Kidney glomerular epithelial cell (primary cell): Measurements from ENCODE around the gene SRMS.

Experiments used
- DNase-seq: peaks from one replicate; lab custom pipeline; 2025; lab: John Stamatoyannopoulos, UW

SRMS gene

DNA sequence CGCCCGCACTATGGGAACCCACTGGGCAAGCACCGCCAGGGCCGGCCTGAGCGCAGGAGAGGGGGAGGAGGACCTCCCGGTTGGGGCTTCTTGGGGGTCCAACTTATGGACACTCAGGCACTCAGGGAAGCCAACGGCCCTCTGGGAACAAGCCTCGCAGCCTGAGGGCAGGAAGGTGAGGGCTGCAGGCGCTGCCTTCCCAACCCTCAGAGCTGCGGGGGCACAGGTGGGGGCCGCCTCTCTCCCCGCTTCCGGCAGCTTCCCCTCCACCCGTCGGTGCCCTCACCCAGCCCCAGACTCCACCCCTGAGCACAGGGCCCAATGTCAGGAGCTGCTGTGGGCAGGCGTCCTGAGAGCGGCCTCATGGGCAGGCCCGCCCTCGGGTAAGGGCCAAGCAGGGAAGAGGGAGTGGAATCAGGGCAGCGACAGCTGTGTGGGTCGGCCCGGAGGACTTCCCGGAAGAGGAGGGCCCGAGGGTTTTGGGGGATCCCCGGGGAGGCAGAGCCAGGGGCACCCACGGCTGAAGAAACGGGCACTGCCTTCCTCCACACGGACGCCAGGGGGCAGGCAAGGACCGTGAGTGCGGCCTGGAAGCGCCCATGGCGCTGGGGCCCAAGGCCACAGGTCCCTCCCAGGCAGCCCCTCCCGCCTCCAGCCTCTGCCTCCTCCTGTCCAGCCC, 9.9 kb downstream of the SRMS start:
- peak; percentile 64 for DNase-seq

DNA sequence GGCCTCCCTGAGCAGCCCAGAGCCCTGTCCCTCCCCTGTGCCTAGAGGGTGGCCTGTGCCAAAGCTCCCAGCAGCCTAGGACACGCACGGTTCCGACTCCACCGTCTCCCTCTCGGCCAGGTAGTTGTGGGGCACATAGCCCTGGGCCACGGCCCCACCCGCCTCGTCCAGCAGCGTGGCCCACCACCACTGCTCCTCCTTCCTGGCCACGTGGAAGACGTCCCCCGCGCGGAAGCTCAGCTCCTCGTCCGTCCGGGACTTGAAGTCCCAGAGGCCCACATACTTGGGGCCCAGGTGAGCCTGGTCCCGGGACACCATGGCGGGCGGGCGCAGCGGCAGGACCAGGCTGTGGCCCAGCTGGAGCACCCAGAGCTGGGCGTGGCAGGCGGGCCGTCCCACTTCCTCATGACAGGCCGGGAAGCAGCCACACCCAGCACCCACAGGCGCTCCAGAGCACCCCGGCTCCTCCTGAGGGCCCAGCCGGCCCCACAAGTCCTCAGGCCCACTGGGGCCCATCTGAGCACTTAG, 10.5 kb downstream of the SRMS start, which contains the start of gene PTK6:
Gene PTK6, minus strand, starts transcription at position 380 of the 528 bp plus-strand sequence. Its CDS starts 62 bp downstream, at position 318.
- DNase-seq = no peak

DNA sequence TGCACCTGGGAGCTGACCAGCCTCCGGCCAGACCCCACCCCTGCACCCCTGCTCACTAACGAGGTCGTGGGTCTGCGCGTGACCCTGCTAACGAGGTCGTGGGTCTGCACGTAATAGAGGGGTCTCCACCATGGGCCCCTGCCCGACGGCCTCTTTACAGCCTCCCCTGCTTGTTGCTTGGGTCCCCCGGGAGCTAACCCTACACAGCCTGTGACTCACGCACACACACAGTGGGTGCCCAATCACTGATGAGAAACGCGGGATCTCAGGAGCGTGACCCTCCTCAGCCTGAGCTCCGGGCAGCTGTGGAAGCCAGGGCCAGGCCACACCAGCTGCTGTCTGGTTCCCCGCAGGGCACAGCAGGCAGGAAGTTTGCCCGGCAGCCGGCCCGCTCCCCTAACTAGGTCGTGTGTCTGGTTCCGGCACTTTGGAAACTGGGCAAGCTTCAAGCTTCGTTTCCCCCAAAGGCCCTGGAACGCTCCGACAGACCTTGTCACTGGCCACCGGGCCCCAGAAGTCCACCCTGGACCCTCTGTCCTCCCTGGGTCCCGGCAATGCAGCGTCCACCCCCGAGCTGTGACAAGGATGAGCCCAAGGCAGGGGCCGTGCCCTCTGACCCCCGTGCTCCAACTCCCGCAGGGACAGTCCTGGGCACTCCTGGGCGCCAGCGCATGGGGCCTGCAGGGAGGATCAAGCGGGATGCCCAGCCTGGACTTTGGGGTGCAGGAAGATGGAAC, 11.1 kb downstream of the SRMS start:
- DNase-seq = no peak

DNA sequence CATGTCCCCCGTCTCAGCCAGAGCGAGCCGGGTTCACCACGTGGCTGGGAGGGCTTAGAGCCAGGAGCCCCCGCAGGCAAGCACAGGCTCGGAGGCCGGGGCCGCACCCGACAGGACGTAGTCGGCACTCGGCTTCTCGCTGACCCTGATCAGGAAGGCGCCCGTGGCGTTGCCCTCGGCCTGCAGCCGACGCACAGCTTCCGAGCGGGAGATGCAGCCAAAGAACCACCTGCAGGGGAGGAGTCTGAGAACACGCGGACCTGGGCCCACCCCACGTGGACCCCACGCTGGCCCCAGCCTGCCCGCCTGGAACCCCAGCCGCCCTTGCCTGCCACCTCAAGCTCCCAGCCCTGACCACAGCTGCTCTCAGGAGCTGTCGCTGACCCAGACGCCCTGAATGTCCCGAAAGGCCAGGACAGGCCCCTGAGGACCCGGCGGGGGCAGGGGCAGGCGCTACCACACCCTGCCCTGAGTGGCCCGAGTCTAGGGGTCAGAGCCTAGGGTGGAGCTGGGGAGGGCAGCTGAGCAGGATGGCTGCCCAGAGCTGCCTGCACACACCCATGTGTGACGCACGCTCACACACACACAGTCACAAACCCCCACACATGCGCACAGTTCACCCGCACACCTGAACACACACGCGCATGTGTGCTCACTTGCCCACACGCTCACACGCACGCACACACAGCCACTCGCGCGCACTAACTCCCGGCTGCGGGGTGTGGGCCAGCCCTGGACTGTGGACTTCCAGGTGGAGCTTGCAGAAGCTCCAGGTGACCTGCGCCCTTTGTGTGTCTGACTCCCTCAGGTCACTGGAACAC, 12.5 kb downstream of the SRMS start:
- no peak for DNase-seq

DNA sequence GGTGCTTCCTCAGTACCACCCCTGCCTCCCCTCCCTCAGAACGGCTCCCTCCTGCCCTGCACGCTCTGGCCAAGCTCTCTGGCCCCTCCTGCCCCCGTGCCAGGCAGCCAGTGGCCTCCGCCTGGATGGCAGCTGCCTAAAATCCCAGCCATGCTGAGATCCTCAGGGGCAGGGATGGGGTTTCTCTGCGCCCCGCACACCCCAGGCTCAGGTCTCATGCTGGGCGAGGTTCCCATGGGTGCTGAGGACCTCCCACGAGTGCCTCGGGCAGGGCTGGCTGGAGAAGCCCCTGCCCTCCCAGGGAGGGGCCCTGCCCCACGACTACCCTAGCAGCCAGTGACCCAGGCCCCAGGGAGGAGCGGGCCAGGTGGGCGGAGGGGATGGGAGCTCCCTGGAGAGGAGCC, 13.1 kb downstream of the SRMS start:
- no peak for DNase-seq

DNA sequence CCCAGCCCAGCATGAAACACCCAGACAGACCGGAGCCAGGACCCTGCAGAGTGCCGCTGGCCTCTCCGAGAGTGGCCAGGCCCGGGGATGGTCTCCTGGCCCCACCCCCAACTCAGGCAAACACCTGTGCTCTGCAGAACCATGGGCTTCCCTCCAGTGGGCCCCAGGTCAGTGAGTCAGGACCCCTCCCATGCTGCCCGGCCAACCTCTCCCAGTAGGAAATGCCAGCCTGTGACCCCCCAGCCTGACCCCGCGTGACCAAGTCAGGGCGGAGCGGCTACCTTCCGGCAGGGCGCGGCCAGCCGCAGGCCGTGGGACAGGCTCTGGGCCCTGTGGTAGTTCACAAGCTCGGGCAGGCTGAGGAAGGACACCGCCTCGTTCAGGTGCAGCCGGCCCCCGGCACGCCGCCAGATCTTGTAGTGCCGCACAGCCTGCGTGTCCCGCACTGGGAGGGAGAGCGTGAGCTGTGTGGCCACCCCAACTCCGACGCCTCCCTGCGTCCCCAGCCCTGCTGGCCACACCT, 13.6 kb downstream of the SRMS start:
- DNase-seq = no peak

DNA sequence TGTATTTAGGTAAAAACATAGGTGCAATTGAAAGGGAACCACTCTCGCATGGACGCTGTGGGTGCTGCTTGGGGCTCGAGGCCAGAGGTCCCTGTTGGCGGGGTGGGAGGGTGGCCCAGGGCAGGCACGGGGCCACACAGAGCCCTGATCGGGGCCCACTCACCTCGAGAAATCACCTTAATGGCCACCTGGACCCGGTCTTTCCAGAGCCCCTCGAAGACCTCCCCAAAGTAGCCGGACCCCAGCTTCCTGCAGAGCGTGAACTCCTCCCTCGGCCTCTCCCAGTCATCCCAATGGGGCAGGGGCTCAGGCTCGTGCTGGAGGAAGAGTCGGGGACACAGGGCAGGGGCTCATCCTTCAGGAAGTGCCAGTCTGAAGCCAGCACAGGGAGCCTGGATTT, 14.2 kb downstream of the SRMS start:
- no peak for DNase-seq

DNA sequence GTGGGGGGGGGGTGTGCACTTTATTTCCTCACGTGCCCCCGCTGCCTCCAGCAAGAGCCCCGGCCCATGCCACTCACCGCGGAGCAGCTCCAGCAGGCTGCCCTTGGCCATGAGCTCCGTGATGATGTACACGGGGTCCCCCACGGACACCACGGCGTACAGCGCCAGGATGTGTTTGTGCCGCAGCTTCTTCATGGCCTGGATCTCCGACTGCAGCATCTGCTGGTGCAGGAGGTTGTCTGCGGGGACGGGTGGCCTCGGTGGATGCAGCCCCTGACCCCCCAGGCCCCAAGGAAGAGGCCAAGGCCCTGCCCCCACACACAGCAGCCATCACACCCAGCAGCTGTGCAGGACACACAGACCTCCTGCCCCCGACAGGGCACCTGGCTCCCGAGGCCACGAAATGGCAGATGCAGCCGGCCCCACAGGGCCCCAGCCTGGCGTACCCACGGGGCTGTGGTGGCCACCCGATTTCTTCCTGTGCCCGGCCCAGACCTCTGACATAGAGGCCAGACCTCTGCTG, 15.0 kb downstream of the SRMS start:
- no peak for DNase-seq

DNA sequence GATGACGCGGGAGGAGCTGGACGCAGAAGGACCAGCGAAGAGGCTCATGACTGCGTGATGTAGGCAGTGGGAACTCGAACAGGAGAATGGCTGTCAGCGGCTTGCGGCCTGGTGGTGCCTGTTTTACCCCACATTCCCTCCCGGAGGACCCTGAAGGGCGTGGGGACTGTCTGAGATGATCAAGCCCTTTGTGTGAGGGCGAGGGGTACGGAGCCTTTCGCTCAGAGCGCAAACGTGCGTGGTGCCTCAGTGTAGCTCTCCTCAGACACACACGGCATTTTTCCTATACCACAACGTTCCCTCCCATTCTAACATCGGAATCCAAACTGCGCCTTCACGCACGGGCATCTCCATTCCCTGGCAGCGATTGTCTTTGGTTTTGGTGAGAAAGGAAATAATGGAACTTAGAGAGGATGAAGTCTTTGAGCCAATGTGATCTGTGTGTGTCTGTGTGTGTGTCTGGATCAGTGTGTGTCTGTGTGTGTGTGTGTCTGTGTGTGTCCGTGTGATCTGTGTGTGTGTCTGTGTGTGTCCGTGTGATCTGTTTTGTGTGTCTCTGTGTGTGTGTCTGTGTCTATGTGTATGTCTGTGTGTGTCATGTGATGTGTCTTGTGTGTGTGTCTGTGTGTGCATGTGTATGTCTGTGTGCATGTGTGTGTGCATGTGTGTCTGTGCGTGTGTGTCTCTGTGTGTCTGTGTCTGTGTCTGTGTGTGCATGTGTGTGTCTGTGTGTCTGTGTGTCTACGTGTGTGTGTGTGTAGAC, 15.7 kb downstream of the SRMS start:
- DNase-seq = no peak

DNA sequence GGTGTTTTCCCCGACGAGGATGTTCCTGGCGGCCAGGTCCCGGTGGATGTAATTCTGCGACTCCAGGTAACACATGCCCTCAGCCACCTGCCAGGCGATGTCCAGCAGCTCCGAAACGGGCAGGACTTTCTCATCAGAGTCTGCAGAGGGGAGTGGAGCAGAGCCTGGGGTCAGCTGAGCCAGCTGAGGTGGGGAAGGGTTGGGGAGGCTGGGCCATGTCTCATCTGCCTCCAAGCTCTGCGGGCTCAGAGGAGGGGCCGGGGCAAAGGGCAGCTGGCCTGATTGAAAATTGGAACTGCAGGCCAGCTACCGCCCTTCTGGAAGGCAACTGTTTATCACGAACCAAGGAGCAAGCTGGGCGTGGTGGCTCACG, 16.8 kb downstream of the SRMS start:
- DNase-seq = no peak

DNA sequence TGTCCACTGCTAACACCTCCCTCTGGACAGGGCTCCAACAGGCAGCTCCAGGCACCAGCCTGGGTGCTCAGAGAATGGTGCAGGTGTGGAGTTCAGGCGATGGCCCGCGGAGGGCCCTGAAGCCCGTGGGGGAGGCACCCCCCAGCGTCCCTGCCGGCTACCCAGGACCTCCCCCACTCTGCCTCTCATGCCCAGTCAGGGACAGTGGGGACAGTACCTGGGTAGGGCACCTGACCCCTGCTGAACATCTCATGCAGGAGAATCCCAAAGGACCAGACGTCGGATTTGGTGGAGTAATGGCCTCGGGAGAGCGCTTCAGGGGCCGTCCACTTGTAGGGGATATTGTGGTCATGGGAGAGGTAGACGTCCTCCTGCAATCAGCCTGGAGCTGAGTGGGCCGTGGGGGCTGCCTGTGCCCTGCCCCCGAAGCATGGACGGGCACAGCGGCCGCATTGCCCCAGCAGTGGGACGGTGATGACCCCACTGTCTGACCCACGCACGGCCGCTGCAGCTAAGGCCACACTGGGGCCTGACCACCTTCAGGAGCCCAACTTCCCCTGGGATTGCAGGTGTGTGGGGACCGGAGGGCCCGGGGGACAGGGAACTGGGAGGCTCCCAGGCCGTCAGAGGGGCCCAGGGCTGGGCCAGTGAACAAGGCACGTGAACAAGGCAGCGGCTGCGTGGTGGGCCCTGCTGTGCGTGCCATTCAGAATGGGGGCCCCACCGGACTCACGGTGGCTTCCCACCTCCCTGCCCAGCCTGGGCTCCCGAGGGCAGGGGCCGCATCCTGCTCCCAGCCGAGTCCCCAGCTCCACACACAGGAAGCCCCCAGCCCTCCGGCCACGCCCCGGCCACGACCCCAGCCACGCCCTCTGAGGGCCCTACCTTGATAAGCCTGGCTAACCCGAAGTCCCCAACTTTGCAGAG, 17.4 kb downstream of the SRMS start:
- DNase-seq = no peak

DNA sequence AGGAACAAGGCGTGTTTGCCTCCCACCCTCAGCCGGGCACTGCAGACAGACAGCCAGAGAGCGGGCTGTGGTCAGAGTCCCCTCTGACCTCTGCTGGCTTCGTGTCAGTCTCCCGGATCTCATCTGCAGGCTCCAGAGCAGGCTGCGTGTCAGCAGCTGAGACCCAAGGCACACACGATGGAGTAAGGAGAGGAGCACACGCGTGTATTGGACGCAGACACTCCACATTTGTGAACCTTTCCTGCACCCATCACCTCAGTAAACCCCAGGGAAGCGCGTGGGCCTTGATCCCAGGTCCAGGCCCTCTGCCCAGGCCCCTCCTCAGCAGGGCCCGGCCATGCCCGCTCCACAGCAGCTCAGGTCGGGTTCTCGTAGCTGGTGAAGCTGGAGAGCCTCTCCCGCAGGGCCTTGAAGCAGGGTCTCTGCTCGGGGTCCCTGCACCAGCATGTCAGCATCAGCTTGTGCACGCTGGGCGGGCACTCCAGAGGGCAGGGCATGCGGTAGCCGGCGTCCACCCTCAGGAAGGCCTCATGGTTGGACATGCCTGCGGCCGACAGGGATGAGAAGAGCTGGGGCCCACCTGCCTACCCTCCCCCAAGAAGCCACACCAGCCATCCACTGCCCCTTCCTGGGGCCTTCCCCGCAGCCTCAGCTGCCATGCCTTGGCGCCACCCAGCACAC, 18.2 kb downstream of the SRMS start:
- DNase-seq = no peak

DNA sequence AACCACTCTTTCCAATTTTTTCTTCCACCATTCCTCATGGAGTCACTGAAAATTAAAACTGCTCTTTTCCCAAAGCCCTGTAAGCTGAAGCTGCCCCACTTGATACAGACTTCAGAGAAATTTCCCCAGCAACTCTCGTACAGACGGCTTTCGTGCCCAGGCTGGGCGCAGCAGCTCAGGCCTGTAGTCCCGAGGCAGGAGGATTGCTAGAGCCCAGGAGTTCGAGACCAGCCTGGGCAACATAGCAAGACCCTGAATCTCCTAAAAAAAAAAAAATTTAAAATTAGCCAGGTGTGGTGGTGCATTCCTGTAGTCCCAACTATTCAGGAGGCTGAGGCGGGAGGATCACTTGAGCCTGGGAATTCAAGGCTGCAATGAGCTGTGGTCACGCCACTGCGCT, 20.4 kb downstream of the SRMS start:
- DNase-seq = no peak

DNA sequence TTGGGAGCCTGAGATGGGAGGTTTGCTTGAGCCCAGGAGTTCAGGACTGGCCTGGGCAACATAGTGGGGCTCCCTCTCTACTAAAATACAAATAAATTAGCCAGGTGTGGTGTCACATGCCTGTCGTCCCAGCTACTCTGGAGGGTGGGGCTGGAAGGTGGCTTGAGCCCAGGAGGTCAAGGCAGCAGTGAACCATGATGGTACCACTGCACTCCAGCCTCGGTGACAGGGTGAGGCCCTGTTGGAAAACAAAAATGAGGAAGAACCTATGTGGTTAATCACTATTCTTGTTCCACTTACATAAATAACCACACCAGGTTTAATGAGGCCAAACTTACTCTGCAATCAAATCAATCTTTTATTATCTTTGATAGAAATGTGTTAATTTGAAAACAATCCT, 21.6 kb downstream of the SRMS start:
- DNase-seq = no peak

DNA sequence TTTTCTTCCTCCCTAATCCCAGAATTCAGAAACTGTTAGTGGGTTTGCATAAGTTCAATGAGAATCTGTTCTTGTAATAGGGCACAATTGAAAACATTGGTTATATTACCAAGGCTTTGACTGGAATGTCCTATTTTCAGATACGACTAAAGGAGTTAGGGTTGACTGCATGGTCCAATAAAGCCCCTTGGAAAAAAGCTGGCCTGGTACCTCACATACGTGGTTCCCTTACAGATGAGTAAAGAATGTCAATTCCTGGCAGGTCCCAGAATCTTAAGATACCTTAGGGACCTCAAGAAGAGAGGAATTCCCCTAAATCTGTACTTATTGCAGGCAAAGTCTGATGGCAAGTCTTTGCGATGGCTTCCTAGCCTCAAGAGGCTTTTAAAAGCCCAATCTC, 22.4 kb downstream of the SRMS start:
- no peak for DNase-seq

DNA sequence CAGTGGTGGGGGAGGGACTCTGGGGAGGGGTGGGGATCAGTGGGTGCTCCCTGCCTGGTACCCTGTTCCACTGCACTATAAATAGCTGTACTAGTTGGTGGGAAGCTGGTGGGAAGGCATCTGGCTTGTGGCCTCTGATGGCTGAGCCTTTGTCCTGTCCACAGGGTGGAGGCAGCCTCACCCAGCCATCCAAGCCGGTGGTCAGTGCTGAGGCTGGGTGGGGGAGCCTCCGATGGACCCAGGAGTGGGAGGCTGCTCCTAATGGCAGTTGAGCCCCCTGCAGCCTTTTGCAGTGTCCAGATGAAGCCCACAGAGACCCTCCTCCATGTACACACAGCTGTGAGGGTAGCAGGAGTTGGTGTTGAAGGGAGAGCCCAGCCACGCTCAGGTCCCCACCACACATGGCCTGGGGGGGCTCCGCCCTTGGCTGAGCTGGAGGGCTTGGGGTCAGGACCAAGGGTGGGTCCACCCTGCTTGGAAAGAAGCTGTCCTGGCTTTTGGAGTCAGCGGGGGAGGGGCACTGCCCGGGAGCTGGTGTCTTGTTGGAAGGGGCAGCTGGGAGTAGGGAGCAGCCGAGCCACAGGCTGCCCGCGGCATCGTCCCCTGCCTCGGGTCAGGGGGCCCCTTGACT, 24.5 kb downstream of the SRMS start:
- no peak for DNase-seq

DNA sequence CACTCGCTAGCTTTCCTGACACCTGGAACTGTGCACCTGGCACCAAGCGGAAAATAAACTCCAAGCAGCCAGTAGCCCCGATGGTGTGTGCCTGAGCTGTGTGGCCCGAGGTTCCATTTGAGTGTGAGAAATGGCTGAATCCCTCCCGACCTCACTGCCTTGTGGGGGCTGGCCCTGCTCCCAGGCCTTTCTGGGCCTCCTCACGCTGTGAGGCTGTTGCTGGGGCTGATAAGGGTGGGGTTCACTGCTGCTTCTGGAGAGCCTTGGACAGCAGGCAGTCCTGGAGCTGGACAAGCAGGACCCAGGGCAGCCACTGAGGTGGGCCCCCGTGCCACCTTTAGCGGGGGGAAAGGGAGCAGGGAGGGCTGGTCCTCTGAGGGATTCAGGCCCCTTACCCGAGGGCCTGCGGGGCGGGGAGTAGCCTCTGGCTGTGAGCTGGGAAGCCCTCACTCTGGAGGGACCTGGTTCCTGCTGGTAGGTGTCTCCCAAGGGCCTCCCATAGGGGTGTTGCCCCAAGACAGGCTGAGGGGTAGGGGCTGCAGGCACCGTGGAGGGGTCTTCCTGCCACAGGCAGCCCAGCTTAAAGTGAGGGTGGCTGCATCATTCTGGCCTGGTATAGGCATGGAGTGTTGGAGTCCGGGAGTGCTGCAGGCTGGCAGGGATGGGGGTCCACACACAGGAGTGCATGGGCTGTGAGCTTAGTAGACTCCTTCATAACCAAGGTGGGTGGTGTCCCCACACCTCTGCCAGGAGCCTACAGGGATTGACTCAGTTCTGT, 25.3 kb downstream of the SRMS start:
- DNase-seq = no peak

DNA sequence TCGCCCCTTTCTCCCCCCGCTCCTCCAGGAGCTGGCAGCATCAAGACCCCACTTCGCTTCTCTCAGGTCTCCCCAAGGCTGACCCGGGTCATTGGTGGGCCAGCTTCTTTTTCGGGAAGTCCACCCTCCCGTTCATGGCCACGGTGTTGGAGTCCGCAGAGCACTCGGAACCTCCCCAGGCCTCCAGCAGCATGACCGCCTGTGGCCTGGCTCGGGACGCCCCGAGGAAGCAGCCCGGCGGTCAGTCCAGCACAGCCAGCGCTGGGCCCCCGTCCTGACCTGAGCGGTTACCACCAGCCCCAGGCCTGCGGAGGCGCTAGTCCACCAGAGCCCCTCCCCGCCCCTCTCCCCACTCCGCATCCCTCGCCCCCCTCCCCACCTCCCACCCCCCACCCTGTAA, 25.9 kb downstream of the SRMS start:
- no peak for DNase-seq
